ENCODE results near the gene P2RX3.
"Not testable (repeated sequence)": the region's sequence is repeated elsewhere in the genome, so short reads cannot be mapped to it uniquely, and the experiment has no call there.

Gene P2RX3

GRCh38 chr11:57387289-57388030, 49.3 kb downstream of the P2RX3 start:
- H3K27ac ChIP-seq, result no peak overlapping the region

DNA sequence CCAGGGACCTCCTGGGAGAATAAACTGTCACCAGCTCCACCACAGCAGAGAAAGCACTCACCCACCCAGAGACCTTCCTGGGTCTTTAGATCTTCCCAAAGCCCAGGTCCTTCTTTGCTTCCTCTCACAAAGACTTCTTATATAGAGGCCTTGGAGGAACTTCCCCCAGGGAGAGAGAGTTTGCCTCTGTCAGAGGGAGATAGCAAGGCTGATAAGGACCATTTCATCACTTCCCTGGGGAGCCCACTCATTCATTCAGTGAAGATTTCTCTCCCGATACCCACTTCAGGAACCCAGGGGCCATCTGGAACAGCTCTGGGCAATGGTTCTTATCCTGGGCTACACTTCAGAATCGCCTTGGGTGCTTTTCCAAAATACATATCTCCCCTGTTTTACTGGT, 52.4 kb downstream of the P2RX3 start, which contains the start of gene PRG2:
Gene PRG2, minus strand, starts transcription at position 116 of the 400 bp plus-strand sequence. CDS start 706 bp downstream, outside the sequence.
- Histone ChIP-seq H3K4me3 (no peak within 1 kb of the TSS), H3K27ac (no peak within 1 kb of the TSS)

More at GRCh38 chr11:57387289-57388030, 49.3 kb downstream of the P2RX3 start:
- H3K4me3 ChIP-seq, result no peak overlapping the region

GRCh38 chr11:57391111-57391510, 53.0 kb downstream of the P2RX3 start:
- H3K27ac ChIP-seq, result no peak overlapping the region
- no peak overlapping the region for H3K4me3 ChIP-seq

DNA sequence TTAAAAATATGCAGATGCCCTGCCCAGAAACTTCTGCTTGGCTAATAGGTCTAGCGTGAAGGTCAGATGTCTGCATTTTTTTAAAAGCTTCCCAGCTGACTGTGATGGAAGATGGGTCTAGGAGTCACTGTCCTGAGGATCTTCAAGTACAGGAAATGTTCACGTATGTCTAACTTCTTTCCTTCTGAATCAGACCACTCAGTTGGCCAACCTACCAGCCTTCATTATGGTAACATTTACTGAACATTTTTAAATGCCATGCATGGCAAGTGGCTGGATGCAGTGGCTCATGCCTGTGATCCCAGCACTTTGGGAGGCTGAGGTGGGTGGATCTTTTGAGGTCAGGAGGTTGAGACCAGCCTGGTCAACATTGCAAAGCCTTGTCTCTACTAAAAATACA, 53.4 kb downstream of the P2RX3 start:
- Histone ChIP-seq H3K4me3 (no peak overlapping the region), H3K27ac (no peak overlapping the region)

- H3K27ac ChIP-seq, result no peak overlapping the region
- no peak overlapping the region for H3K4me3 ChIP-seq
These were observed 54.1 kb downstream of the P2RX3 start for GRCh38 chr11:57392066-57392762.

DNA sequence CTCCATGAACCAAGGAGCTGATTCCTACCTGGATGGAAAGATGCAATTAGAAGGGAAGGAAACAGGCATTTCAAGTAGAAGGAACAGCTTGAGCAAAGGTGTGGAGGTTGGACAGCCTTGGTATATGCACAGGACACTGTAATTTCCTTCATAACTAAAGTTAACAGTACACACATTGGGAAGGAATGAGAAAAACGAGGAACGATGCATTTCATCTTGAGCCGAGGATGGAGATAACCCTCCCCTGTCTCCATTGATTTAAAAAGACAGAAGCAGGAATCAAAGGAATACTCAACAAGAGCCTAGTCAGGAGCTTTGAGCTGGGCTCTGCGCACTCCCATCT, 54.6 kb downstream of the P2RX3 start:
- H3K4me3 ChIP-seq, result no peak overlapping the region
- no peak overlapping the region for H3K27ac ChIP-seq

DNA sequence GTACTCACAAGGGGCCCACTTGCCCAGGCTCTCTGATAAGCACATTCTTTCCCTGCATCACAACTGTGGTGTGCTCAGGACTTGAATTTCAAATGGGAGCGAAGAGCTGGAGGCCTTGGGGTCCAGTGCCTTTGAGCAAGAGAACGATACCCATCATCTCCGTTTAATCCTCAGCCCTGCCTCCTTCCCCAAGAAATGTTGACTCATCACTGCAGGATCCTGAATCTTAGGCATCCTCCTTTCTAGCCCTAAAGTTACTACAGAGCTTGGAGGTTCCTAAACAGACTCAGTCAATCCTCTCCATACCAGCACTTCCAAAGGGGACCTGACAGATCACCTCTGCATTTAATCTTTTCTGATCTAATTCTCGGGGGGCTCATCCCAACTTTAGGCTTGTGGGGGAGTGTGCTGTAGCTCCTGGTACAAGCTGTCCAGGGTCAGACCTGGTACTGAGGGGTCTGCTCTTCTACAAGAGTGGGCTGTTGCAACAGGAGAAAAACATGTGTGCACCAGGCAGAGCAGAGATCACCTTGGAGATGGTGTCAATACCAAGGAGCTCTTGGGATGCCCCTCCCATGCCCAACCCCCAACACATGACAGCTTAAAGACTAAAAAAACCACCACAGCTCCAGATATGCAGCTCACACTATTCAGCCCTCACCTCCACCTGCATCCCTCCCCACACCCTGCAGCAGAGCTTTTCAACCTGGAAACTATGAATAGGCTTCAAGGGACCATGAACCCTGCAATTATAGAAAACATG, 56.2 kb downstream of the P2RX3 start:
- Histone ChIP-seq H3K27ac (no peak overlapping the region), H3K4me3 (no peak overlapping the region)

DNA sequence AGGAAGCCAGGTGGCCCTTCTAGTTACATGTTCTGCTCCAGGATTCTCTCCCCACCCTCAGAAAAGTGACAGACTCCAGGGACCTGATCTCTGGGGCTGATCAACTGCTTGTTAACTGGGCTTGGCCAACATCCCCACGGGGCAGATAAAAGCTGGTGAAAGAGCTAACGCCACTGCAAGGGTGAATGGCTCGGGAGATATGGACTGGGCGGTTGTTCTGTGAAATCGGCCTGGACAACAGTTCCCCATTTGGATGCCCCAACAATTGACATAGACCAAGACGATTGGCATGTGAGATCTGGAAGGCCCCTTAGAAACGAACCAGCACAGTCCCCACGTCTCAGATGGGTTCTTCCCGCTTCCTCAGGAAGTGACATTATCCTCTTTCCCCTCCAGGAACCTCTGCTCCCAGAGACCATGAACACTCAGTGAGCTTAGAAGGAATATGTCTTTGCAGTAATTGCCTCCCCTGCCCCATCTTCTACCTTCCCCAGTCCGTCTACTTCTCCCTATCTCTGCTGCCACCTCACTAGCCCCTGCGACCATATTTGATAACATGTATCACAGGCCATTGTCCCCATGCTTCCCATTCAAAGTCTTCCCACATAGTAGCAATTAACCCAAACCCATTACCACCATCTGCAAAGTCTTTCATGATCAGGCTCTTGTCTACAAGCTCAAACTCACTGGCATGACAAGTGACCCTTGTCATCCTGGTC, 57.9 kb downstream of the P2RX3 start:
- Histone ChIP-seq H3K27ac (no peak overlapping the region), H3K4me3 (no peak overlapping the region)

DNA sequence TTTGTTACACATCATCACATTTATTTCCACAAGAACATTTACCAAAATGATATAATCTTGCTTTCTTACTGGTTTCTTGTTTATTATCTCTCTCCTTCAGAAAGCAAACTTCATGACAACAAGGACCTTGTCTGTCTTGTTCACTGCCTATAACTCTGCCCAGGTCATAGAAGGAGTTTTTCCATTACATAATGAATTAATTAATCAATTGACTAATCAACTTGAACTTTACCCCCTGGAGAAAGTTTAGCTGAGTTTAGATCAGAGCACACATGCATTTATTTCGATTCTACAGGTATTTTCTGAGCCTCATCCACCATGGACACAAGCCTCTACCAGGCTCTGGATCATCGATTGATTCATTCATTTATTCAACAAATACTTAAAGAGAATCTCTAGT, 58.6 kb downstream of the P2RX3 start:
- no peak overlapping the region for H3K27ac ChIP-seq
- no peak overlapping the region for H3K4me3 ChIP-seq

- H3K4me3 ChIP-seq, result no peak overlapping the region
- no peak overlapping the region for H3K27ac ChIP-seq
These were observed 59.3 kb downstream of the P2RX3 start for GRCh38 chr11:57397394-57397990.

GRCh38 chr11:57399221-57399620, 61.1 kb downstream of the P2RX3 start:
- H3K27ac ChIP-seq, result no peak overlapping the region
- H3K4me3 ChIP-seq, result no peak overlapping the region

DNA sequence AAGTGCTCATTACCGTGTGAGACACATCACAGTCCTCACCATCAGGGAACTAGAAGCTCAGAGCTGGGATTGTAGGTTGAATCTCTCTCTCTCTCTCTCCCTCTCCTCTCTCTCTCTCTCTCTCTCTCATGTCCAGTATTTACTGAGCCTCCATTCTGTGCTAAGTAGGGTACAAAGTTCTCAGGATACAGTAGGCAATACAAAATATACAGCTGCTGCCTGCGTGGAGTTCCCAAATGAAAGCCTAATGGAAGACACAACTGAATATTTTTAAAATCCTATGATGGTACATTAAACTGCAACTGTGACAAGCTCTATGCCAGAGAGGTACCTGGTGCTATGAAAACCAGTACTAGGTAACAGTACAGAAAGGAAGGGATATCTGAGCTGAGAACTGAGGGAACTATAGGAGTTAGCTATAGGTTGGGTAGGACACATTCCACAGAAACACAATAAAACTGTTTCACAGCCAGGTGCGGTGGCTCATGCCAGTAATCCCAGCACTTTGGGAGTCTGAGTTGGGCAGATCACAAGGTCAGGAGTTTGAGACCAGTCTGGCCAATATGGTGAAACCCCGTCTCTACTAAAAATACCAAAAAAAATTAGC, 61.9 kb downstream of the P2RX3 start:
- Histone ChIP-seq H3K27ac (no peak overlapping the region), H3K4me3 (no peak overlapping the region)

GRCh38 chr11:57402188-57403002, 64.2 kb downstream of the P2RX3 start:
- Histone ChIP-seq H3K4me3 (no peak overlapping the region), H3K27ac (no peak overlapping the region)

GRCh38 chr11:57403003-57403801, 65.0 kb downstream of the P2RX3 start:
- H3K27ac ChIP-seq, H3K4me3 ChIP-seq: not testable (repeated sequence)

DNA sequence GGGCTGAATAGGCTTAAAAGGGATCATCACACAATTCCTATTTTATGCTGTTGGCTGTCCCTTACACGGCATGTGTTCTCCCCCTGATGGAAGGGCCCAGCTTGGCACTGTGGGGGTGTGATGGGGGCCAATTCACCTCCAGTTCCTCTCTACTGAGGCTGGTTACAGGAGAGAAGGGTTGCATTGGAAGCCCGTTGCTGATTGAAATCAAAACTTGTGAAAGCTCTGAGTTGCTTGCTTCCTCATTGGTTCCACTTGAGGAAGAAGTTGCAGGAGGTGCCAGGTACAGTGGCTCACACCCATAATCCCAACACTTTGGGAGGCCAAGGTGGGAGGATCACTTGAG, 65.6 kb downstream of the P2RX3 start:
- H3K4me3 ChIP-seq, result no peak overlapping the region
- no peak overlapping the region for H3K27ac ChIP-seq

GRCh38 chr11:57405271-57405860, 67.2 kb downstream of the P2RX3 start:
- peak overlapping the region in 9 of 21 experiments; percentile 18 to 55 (median 49) for H3K27ac ChIP-seq
- no peak overlapping the region for H3K4me3 ChIP-seq

DNA sequence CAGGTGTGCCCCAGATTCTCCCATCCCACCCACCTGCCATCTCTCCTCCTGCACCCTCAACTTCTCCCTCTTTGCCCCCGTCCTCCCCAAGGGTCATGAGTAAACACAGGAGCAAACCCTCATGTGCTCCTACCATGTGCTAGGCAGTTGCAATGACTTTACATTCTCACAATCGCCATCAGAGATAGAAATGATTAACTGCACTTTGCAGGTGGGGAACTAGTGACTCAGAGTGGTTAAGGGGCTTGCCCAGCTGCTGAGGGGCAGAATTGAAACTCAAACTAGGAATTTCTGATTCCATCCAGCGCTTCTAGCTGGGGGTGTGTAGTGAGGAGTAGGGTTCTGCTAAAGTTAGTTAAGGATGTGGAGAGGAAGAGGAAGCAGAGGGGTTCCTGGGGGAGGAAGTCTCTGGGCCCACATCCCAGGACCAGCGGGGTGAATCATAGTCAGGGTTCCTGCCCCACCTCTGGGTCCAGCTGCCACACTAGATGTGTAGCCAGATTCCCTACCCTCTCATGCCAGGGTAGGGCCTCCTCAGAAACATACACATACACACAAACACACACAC, 68.3 kb downstream of the P2RX3 start:
- peak overlapping the region in 9 of 21 experiments; percentile 18 to 55 (median 40) for H3K27ac ChIP-seq
- no peak overlapping the region for H3K4me3 ChIP-seq
